ENCODE data around the gene TFB2M. TPM values are rescaled to one million over a fixed set of nuclear protein-coding genes. Genes with fewer than 3 reads are reported as not detected.

The TFB2M gene
- total RNA-seq, 4 donors from 2014 or later, result 6.8 to 10.9 (median 9.3) TPM

DNA sequence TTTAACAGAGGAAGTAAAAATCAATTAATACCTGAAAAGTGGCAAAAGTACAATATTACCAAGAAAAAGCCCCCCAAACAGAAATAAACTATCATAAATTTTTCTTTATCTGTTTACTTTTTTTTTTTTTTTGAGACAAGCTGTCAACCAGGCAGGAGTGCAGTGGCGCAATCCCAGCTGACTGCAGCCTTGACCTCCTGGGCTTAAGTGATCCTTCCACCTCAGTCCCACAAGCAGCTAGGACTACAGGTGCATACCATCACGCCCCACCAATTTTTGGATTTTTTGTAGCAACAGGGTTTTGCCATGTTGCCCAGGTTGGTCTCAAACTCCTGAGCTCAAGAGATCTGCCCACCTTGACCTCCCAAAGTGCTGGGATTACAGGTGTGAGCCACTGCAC, 8.0 kb downstream of the TFB2M start:
- intact Hi-C loops (cut with DNase I; ENCODE audit: low total_unique reads), result no loop called here
- TF ChIP-seq, protein P1, sequence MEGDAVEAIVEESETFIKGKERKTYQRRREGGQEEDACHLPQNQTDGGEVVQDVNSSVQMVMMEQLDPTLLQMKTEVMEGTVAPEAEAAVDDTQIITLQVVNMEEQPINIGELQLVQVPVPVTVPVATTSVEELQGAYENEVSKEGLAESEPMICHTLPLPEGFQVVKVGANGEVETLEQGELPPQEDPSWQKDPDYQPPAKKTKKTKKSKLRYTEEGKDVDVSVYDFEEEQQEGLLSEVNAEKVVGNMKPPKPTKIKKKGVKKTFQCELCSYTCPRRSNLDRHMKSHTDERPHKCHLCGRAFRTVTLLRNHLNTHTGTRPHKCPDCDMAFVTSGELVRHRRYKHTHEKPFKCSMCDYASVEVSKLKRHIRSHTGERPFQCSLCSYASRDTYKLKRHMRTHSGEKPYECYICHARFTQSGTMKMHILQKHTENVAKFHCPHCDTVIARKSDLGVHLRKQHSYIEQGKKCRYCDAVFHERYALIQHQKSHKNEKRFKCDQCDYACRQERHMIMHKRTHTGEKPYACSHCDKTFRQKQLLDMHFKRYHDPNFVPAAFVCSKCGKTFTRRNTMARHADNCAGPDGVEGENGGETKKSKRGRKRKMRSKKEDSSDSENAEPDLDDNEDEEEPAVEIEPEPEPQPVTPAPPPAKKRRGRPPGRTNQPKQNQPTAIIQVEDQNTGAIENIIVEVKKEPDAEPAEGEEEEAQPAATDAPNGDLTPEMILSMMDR (IDR thresholded peaks at IDR 0.05), result no peak
- TF ChIP-seq POLR2A (IDR thresholded peaks at IDR 0.05), result no peak
- WGBS, 2 donors, result 95 to 96% methylated on average over 2 of the region's 2 CpGs
- no peak overlapping the region for H3K4me3 ChIP-seq (ENCODE audit: low read depth, poor library complexity, severe bottlenecking)
- no peak for DNase-seq (ENCODE audit: low spot score in 2 of 2)

DNA sequence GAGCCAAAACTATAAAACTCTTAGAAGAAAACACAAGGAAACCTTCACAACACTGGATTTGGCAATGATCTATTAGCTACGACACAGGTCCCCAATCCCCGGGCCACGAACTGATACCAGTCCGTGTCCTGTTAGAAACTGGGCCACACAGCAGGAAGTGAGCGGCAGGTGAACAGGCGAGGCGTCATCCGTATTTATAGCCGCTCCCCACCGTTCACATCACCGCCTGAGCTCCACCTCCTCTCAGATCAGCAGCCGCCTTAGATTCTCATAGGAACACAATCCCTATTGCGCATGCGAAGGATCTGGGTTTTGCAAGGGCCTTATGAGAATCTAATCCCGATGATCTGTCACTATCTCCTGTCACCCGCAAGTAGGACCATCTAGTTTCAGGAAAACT, 11.9 kb downstream of the TFB2M start:
- TF ChIP-seq, protein P1 (IDR thresholded peaks at IDR 0.05), result no peak
- no peak for TF ChIP-seq POLR2A (IDR thresholded peaks at IDR 0.05)
- 97% methylated on average over 16 of the region's 16 CpGs for WGBS, 2 donors
- intact Hi-C loops (cut with DNase I; ENCODE audit: low total_unique reads), result no loop called here
- DNase-seq (ENCODE audit: low spot score in 2 of 2), result peak in 1 of 2 donors; percentile 21
- no peak overlapping the region for H3K4me3 ChIP-seq (ENCODE audit: low read depth, poor library complexity, severe bottlenecking)

DNA sequence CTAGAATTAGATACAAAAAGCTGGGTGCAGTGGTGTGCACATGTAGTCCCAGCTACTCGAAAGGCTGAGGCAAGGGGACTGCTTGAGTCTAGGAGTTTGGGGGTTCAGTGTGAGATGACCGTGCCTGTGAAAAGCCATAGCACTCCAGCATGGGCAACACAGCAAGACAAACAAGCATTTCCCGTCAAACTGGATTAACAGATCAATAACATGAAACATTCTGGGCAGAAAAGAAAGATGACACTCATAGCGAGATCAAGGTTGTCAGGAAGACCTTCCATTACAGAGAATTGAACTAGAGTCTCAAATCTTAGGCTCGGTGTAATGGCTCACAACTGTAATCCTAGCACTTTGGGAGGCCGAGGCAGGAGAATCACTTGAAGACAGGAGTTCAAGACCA, 14.0 kb downstream of the TFB2M start:
- intact Hi-C loops (cut with DNase I; ENCODE audit: low total_unique reads), result no loop called here

DNA sequence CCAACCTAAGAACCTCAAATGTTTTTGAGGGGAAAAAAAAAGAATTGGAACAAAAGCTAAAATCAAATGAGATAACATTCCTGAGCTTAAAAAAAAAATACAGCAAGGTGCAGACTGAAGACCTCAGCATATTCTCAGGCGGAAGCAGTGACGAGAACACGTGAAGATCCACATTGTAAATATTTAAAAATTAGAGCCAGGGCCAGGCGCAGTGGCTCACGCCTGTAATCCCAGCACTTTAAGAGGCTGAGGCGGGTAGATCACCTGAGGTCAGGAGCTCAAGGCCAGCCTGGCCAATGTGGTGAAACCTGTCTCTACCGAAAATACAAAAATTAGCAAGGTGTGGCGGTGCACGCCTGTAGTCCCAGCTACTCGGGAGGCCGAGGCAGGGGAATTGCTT, 15.7 kb downstream of the TFB2M start:
- peak in 1 of 2 donors; percentile 42 for DNase-seq (ENCODE audit: low spot score in 2 of 2)
- TF ChIP-seq, protein P1 (IDR thresholded peaks at IDR 0.05), result no peak
- no peak for TF ChIP-seq POLR2A (IDR thresholded peaks at IDR 0.05)
- intact Hi-C loops (cut with DNase I; ENCODE audit: low total_unique reads), result no loop called here
- 69 to 74% methylated on average over 11 of the region's 11 CpGs for WGBS, 2 donors
- H3K4me3 ChIP-seq (ENCODE audit: low read depth, poor library complexity, severe bottlenecking), result no peak overlapping the region

More for the DNA sequence above, 14.0 kb downstream of the TFB2M start:
- TF ChIP-seq, protein P1 (IDR thresholded peaks at IDR 0.05), result no peak
- TF ChIP-seq POLR2A (IDR thresholded peaks at IDR 0.05), result no peak
- H3K4me3 ChIP-seq (ENCODE audit: low read depth, poor library complexity, severe bottlenecking), result no peak overlapping the region
- WGBS, 2 donors, result 90 to 92% methylated on average over 6 of the region's 6 CpGs
- DNase-seq (ENCODE audit: low spot score in 2 of 2), result peak in 1 of 2 donors; percentile 23

DNA sequence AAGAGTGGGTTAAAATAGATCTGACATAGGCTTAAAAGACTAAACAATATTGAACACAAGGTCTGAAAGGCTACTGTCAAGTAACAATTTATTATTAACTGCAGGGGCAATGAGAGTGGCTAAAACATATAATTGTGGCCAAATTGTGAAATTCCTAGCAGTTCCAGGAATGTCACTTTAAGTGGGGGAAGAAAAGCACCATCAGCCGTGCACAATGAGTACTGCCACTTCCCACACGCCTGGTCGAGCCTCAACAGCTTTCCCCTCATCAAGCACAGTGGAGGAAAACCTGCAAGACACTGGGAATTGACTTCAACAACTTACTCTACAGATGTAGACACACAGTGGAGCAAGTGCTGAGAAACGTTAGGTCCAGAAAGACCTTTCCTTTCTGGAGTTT, 16.4 kb downstream of the TFB2M start:
- TF ChIP-seq, protein P1 (IDR thresholded peaks at IDR 0.05), result no peak
- no peak for TF ChIP-seq POLR2A (IDR thresholded peaks at IDR 0.05)
- intact Hi-C loops (cut with DNase I; ENCODE audit: low total_unique reads), result no loop called here
- no peak overlapping the region for H3K4me3 ChIP-seq (ENCODE audit: low read depth, poor library complexity, severe bottlenecking)
- no peak for DNase-seq (ENCODE audit: low spot score in 2 of 2)
- WGBS, 2 donors, result 37 to 55% methylated on average over 4 of the region's 4 CpGs

DNA sequence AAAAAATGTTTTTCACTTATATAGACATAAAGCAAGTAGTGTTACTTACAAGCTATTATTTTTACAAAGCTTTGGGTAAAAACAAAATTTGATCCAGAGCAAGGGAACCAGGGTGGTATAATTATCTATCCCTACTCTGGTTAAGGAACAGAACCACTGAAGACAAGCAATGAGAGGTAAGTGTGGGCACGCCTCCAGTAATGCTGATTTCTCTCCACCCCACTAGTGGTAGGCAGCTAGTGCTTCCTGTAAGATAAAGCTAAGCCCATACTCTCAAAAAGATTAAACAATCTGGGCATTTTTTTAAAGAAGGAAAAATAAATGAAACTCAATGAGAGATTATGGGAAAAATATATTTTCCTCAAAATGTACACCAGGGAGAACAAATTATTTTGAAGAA, 22.1 kb downstream of the TFB2M start:
- intact Hi-C loops (cut with DNase I; ENCODE audit: low total_unique reads), result no loop called here
- H3K4me3 ChIP-seq (ENCODE audit: low read depth, poor library complexity, severe bottlenecking), result no peak overlapping the region
- DNase-seq (ENCODE audit: low spot score in 2 of 2), result no peak
- WGBS, 2 donors, result 87 to 97% methylated on average over 1 of the region's 1 CpG
- no peak for TF ChIP-seq POLR2A (IDR thresholded peaks at IDR 0.05)
- TF ChIP-seq, protein P1 (IDR thresholded peaks at IDR 0.05), result no peak

All from lower leg skin (tissue), 4 donors.